Kidney (tissue), 14 donors: ENCODE data around the gene NTHL1. TPM values are rescaled to one million over a fixed set of nuclear protein-coding genes. Genes with fewer than 3 reads are reported as not detected.
A peak's percentile ranks its signal among the peaks of the same experiment; 100 is the strongest.

Experiments
- DNase-seq, 5 donors: peaks; one replicate each; pipeline ENCODE4 v3.0.0-alpha.2; 2013 to 2020
- FAIRE-seq: peaks from 2 replicates; lab custom pipeline; 2012; peaks lifted over from hg19 to GRCh38; lab: Jason Lieb, UNC
- H3K27ac ChIP-seq, 2 donors: one replicate each; pipeline ENCODE4 v1.7.0; 2013; ENCODE audit warnings: low read depth in 2 of 2, low read length in 2 of 2, inconsistent platforms in 1 of 2
- H3K27me3 ChIP-seq: one replicate; pipeline ENCODE4 v1.7.1; 2013; ENCODE audit warnings: low read length, inconsistent platforms; ENCODE audit not compliant: control insufficient read depth, insufficient read depth
- H3K36me3 ChIP-seq, 3 donors: one replicate each; pipeline versions ENCODE4 v1.7.0 to v1.7.1; 2013; ENCODE audit warnings: low read length in 3 of 3, control low read depth in 1 of 3, inconsistent platforms in 1 of 3; ENCODE audit not compliant: insufficient read depth in 3 of 3, control insufficient read depth in 2 of 3
- H3K4me1 ChIP-seq, 3 donors: one replicate each; pipeline versions ENCODE4 v1.7.0 to v1.7.1; 2013; ENCODE audit warnings: low read length in 3 of 3, inconsistent platforms in 1 of 3, low read depth in 1 of 3; ENCODE audit not compliant: control insufficient read depth in 2 of 3, insufficient read depth in 2 of 3
- H3K4me3 ChIP-seq, 3 donors: one replicate each; pipeline versions ENCODE4 v1.7.0 to v1.8.1; 2013; ENCODE audit warnings: low read length in 3 of 3, control low read depth in 1 of 3, inconsistent platforms in 1 of 3
- H3K9ac ChIP-seq, 3 donors: one replicate each; pipeline versions ENCODE4 v1.7.0 to v1.7.1; 2013; ENCODE audit warnings: low read length in 3 of 3, control low read depth in 1 of 3, inconsistent platforms in 1 of 3
- H3K9me3 ChIP-seq, 3 donors: one replicate each; pipeline versions ENCODE4 v1.7.0 to v1.7.1; 2013; ENCODE audit warnings: low read length in 3 of 3, control low read depth in 1 of 3, inconsistent platforms in 1 of 3; ENCODE audit not compliant: control insufficient read depth in 2 of 3, insufficient read depth in 1 of 3
- CTCF ChIP-seq: IDR thresholded peaks from 3 replicates; pipeline ENCODE4 v1.5.1; 2012; ENCODE audit warnings: mild to moderate bottlenecking, moderate library complexity, borderline replicate concordance; ENCODE audit not compliant: insufficient read depth; ENCODE audit errors: extremely low read depth
- intact Hi-C: fragments of 100-400 bp; cut with DNase I; formaldehyde crosslinking; loops from one replicate; pipeline ENCODE4 v1.11.1; 2022
- polyA plus RNA-seq: library from polyadenylated mRNA; stranded (reverse); fragments of 350-450 nt; fragmentation: Illumina TruSeq; extraction: RNeasy Lipid Tissue Mini Kit (QIAGEN cat#74804); gene quantifications from one replicate; pipeline ENCODE4 v1.2.3, GENCODE V29; 2014; ENCODE audit warnings: low read depth, low replicate concordance; ENCODE audit not compliant: insufficient read depth
- total RNA-seq: library from RNA; stranded (reverse); fragmentation: NEBNext Ultra II Directional; extraction: Animal tissue kit (Norgen Biotek cat#: 25700); gene quantifications from one replicate; pipeline ENCODE4 v1.2.1, GENCODE V29; 2021
- donor health status: control.
- donor health status: control.
- donor health status: control.
- donor health status: control.
- donor health status: control.
- donor health status: DM: yes; HTN: yes; CAD: no.
- donor health status: Normal renal cell carcinoma (clear cell type).

Gene NTHL1
- total and polyA plus RNA-seq, 2 donors from 2014 or later: 15.3 to 36.0 TPM

- no peak for FAIRE-seq
- H3K27me3 ChIP-seq: no peaks in the 10 kb centered on the region
- intact Hi-C loops: no loop called here
- H3K4me1 ChIP-seq: peaks cover 0 to 29% (median 4%) of the 10 kb centered on the region in 3 donors
- H3K36me3 ChIP-seq: peaks cover 0 to 2% (median 2%) of the 10 kb centered on the region in 3 donors
- H3K4me3 ChIP-seq: peak overlapping the region in 1 of 3 donors; percentile 44
- DNase-seq: peak in 1 of 5 donors; percentile 50
- no peaks in the 10 kb centered on the region for H3K9me3 ChIP-seq
- no peak overlapping the region for H3K27ac ChIP-seq
- no peak for TF ChIP-seq CTCF
- peak overlapping the region in 1 of 3 donors; percentile 34 for H3K9ac ChIP-seq
These were observed 1.4 kb downstream of the NTHL1 start for GRCh38 chr16:2045965-2046892.

- DNase-seq (peak in 2 of 5 donors; percentile 56 to 79), FAIRE-seq (no peak)
- H3K4me1 ChIP-seq: peaks cover 0 to 38% (median 4%) of the 10 kb centered on the region in 3 donors
- H3K4me3 ChIP-seq: no peak overlapping the region
- H3K27me3 ChIP-seq: no peaks in the 10 kb centered on the region
- H3K9me3 ChIP-seq: no peaks in the 10 kb centered on the region
- no peak overlapping the region for H3K27ac ChIP-seq
- TF ChIP-seq CTCF: no peak
- H3K36me3 ChIP-seq: no peaks in the 10 kb centered on the region
- intact Hi-C loops: no loop called here
- no peak overlapping the region for H3K9ac ChIP-seq
These were observed 3.1 kb downstream of the NTHL1 start for GRCh38 chr16:2044541-2044940.

- H3K27me3 ChIP-seq: no peaks in the 10 kb centered on the region
- no peak for TF ChIP-seq CTCF
- no peak overlapping the region for H3K4me3 ChIP-seq
- H3K9me3 ChIP-seq: no peaks in the 10 kb centered on the region
- peak in 2 of 5 donors; percentile 65 to 87 for DNase-seq
- intact Hi-C loops: no loop called here
- H3K36me3 ChIP-seq: no peaks in the 10 kb centered on the region
- no peak for FAIRE-seq
- H3K9ac ChIP-seq: no peak overlapping the region
- H3K4me1 ChIP-seq: peaks cover 0 to 42% (median 4%) of the 10 kb centered on the region in 3 donors
- peak overlapping the region; percentile 37 to 43 for H3K27ac ChIP-seq
These were observed 3.8 kb downstream of the NTHL1 start for GRCh38 chr16:2043667-2044451.
